ENCODE results near the gene IZUMO1. TPM values are rescaled to one million over a fixed set of nuclear protein-coding genes. Genes with fewer than 3 reads are reported as not detected.

The IZUMO1 gene
- total and polyA plus RNA-seq, 2 of the 4 experiments (the other 2 are of a cell fraction) = not detected

DNA sequence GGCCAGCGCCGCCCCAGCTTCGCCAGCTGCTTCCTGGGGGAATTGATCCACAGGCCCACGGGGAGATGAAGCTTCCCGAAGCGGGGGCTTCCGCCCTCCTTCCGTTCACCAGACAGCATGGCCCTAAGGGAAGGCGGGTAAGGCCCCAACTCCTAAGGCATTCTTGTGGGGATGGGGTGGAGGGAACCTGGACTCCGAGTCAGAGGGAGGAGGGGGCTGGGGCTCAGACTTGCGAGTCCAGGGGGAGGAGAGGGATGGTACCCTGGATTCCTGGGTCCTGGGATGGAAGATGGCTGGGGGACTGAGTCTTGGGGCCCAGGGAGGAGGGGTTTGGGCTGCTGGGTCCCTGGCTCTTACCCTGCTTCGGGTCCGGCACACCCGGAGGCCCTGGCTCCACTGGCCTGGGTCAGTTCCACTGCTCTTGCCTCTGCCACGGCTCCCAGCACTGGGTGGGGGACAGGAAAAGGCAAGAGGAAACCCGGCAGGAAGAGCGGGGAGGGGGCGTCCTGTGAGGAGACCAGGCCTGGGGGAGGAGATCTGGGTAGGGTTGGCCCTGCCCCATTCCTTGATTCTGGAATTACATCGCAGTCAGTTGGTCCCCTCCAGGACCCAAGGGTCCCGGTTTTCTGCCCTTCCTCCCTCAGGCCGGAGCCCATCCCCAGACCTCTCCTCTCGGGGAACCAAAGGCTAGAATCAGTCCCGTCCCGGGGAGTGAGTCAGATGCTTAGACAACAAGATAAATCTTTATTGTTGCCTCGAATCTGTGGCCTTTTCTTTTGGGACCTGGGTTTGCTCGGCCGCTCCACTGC is 6.3 kb downstream of the IZUMO1 start, which contains the start of gene RASIP1 (continued):
- no peak for TF ChIP-seq CTCF (conservative IDR thresholded peaks at IDR 0.05; ENCODE audit: low read depth, low read length)
